ENCODE results near the gene ERVMER34-1. TPM values are rescaled to one million over a fixed set of nuclear protein-coding genes. Genes with fewer than 3 reads are reported as not detected.
A peak's percentile ranks its signal among the peaks of the same experiment; 100 is the strongest.

ERVMER34-1 gene
- total RNA-seq, 1 experiment from 2014 or later = 0.92 TPM

GRCh38 chr4:52693492-52693891 is 57.7 kb downstream of the ERVMER34-1 start:
- no peaks in the 10 kb centered on the region for H3K9me2 ChIP-seq (ENCODE audit: insufficient read depth)
- TF ChIP-seq, protein P1, sequence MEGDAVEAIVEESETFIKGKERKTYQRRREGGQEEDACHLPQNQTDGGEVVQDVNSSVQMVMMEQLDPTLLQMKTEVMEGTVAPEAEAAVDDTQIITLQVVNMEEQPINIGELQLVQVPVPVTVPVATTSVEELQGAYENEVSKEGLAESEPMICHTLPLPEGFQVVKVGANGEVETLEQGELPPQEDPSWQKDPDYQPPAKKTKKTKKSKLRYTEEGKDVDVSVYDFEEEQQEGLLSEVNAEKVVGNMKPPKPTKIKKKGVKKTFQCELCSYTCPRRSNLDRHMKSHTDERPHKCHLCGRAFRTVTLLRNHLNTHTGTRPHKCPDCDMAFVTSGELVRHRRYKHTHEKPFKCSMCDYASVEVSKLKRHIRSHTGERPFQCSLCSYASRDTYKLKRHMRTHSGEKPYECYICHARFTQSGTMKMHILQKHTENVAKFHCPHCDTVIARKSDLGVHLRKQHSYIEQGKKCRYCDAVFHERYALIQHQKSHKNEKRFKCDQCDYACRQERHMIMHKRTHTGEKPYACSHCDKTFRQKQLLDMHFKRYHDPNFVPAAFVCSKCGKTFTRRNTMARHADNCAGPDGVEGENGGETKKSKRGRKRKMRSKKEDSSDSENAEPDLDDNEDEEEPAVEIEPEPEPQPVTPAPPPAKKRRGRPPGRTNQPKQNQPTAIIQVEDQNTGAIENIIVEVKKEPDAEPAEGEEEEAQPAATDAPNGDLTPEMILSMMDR (conservative IDR thresholded peaks at IDR 0.05) = no peak
- no peak for TF ChIP-seq EZH2 (IDR thresholded peaks at IDR 0.05; ENCODE audit: low read depth)
- no peak overlapping the region for H3K4me3 ChIP-seq
- intact Hi-C loops (cut with micrococcal nuclease; ENCODE audit: unreplicated experiment) = no loop called here
- ChIA-PET CTCF (no interaction called here), POLR2A (ENCODE audit: unreplicated experiment) (no interaction called here)
- no peak overlapping the region for H3K27ac ChIP-seq
- no peaks in the 10 kb centered on the region for H3F3A ChIP-seq (ENCODE audit: insufficient read depth, low read depth)
- no TSS peak for BruUV-seq (replicated peaks)
- H3K27me3 ChIP-seq (ENCODE audit: insufficient read depth, low read depth) = 0 out of 2 replicates have a peak, but pooled peaks cover 4% of the 10 kb centered on the region
- no peak overlapping the region for H3K4me2 ChIP-seq
- DNase-seq = no peak
- no peaks in the 10 kb centered on the region for H4K20me1 ChIP-seq (ENCODE audit: insufficient read depth)
- H3K79me2 ChIP-seq (ENCODE audit: low read depth) = no peaks in the 10 kb centered on the region
- H3K4me1 ChIP-seq (replicated peaks; ENCODE audit: insufficient read depth) = no peaks in the 10 kb centered on the region
- H3K9me3 ChIP-seq (ENCODE audit: insufficient read depth, low read depth) = no peaks in the 10 kb centered on the region; the same call in 1 of the 2 replicates
- H2AFZ ChIP-seq = no peak overlapping the region
- no peaks in the 10 kb centered on the region for H3K36me3 ChIP-seq (ENCODE audit: low read depth)

Small RNA genes within 50 kb of the gene (microRNA-seq; reads per million reads assigned to microRNA genes)
- 10.8 reads per million, percentile 19 among the genes with 10 or more reads in this experiment for gene MIR4449 (ENCODE audit: borderline number of aligned reads, borderline replicate concordance)

Other genes with a start within 250 kb of the ERVMER34-1 start
- 13.8 and 17.1 TPM in 2 replicates for gene USP46, start 92.1 kb downstream of the ERVMER34-1 start, total RNA-seq (2021)
- 0.25 TPM in 1 of 2 replicates, not detected in the other for gene RASL11B, start 110.9 kb upstream of the ERVMER34-1 start, total RNA-seq (2021)